NCI-H1048 (cell line): ENCODE results near the gene RASSF5.
A peak's percentile ranks its signal among the peaks of the same experiment; 100 is the strongest.

ENCODE experiments used
- DNase-seq: peaks from one replicate; lab custom pipeline; 2025; lab: John Stamatoyannopoulos, UW

The RASSF5 gene

DNA sequence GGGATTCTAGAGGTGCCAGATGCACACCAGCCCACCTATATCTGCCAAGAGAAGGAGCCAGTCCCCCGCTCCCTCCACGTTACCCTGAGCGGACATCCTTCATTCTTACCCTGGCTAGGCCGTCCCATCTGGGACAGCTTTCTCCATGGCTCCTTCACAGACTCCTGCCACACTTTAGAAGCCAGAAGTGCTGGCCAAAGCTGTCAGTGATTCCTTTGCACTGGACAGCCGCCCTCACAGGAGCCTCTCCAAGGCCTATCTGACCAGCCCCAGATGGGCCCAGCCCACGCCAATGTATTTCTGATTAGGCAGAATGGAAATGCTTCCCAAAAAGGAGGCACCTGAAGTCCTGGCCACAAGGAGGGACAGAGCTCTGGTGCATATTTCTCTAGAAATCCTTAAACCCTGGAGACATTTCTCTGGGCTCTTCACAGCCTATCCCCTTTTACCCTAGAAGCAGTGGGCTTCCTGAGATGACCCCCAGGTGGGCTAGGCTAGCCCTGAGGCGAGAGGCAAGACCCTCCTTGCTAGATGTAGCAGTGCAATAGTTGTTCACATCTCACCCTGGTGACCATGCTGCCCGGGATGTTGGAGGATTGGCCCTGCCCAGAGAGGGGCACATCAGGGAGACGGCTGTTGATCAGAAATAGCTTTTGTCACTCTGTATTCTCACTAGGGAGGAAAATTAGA lies 44.1 kb downstream of the RASSF5 start:
- DNase-seq, result no peak

DNA sequence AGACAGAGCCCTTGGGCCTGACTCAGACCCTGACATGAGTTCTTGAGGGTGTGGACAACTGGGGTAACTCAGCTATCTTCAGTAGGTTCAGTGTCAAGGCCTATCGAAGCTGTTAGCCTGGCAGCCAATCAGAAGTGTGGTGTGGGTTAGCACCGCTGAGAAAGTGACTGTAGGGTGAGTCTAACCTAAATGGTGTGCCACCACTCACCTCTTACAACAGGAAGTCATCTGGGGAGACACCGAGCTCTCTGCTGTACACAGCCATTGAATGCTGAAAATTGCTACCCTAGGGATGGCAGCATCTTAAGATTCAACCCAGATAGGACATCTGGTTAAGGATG lies 44.6 kb downstream of the RASSF5 start:
- DNase-seq, result no peak

DNA sequence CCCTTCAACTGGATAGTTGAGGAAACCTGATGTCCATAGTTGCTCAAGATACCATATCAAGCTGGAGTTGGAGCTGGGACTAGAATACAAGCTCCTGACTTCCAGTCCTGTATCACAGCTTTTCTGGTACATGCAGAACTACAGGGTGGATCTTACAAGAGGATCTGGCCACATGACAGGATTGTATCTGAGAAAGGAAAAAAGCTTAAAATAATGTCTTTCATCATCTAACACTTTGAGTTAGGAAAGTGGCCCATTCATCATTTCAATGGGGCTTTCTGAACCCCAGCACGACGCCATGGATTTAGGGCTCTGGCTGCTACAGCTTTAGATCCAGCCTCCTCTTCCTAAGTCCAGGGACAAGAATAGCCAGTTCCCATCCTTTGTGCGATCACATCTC lies 46.9 kb downstream of the RASSF5 start:
- DNase-seq, result no peak

DNA sequence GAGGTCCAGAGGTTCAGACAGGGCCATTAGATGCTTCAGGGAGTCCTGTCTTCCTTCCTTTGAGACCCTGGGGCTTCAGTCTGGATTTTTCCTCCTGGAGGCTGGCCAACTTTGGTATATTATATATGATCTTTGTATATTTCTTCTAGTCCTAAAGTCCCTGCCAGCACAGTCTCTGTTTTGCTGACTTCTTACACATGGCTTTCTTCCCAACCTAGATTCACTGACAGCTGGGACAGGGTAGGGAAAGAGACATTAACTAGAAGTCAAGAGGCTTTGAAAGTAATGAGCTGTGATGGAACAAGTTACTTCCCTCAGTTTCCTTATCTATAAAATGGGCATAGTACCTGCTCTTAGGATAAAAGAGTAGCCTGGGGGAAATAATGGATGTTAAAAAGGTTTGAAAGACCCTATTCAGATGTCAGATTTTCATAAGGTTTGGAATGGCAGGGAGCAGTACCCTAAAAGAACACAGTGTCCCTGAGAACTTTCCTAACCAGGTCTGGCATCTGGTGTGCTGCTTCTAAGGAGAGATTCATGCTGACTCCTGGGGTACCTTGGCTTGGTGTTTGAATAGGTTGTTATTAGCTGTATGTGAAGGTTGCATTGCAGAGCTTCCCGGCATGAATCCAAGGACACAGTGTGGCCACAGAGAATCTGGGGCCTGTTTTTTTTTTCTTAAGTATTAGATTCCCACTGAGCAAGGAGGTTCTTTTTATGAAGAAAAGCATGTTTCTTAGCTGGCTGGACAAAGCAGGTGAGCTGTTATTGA lies 47.6 kb downstream of the RASSF5 start:
- no peak for DNase-seq

DNA sequence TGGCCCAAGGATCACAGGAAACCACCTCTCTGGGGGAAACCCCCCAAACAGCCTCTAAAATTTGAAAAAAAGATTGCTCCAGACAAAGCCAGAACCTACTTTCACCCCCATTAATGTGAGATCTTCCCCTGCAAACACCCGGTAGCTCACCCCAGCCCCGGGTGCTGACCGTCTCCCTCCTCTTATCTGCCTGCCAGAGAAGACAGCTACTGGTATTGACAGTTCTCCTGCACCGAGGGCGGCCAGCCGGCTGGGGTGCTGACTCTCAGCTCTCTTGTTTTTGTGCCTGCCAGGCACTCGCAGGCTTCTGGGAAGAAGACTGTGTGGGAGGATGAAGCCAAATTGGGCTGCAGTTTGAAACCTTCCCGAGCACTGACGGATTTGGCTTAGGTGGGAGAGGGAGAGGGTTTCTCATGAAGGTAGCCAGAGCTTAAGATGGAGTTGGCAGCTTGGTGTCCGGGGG lies 48.2 kb downstream of the RASSF5 start:
- no peak for DNase-seq

DNA sequence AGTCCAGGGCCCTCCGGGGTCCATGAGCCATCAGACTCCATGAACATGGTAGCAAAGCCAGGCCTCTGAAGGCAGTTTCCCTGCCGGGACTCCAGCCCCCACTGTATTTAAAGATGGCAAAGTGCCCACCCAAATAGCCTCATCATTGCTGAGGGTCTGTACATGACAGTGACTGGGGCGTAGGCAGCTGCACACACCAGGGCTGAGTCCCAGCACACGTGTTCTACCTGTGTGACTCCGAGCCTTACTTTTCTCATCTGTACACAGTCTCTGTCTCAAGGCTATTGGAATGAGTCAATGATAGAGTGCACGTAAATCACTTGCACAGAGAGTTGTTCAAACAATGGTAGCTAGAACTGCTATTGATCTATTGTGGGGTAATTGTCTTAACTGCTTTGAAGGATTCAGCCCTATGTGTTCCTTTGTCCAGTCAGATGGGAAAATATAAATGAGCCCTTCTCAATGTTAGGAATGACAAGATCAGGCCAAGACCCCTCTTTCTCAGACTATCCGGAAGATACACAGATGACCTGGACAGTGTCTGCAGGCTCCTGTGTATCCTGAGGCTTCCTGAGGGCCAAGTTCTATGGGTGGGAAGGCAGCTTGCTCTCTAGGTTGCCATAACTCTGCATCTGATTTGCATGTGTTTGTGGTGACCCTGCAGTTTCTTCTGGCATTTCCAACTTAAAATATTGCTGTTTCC lies 48.9 kb downstream of the RASSF5 start:
- DNase-seq, result no peak

DNA sequence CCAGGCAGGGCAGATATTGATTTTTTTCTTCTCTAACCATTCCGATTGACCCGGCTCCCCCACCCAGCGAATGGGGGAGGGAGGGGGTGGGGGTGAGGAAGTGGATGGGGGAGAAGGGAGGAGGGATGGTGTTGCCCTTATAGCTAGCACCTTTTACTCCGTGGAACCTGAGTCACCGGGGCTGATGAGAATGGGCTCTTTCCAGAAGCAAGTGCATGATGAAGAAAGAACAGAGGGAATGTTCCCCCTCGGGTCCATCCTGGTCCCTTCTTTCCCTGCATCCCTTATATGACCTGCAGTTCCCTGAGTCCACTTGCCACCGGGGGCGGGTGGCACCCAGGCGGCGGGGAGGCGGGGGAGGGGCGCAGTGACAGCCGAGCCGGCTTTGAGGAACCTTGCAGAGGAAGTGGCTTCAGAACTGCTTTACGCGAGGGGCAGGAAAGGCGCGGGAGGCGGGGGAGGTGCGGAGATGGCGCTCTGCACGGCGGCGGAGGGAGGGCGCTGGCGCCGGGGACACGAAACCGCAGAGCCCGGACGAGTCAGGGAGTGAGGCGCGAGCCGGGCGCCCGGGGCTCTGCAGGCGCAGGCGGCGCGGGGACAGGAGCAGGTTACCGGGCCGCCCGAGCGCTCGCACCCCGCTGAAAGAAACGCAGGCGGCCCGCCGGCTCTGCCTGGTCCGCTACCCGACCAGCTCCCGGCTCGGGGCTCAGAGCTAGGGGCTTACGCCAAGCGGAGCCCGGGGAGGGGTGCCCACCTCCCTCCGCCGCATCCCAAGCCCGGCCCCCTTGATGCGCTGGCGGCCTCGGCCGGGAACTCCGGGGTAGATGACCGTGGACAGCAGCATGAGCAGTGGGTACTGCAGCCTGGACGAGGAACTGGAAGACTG lies 49.7 kb downstream of the RASSF5 start:
- peak; percentile 53 for DNase-seq

DNA sequence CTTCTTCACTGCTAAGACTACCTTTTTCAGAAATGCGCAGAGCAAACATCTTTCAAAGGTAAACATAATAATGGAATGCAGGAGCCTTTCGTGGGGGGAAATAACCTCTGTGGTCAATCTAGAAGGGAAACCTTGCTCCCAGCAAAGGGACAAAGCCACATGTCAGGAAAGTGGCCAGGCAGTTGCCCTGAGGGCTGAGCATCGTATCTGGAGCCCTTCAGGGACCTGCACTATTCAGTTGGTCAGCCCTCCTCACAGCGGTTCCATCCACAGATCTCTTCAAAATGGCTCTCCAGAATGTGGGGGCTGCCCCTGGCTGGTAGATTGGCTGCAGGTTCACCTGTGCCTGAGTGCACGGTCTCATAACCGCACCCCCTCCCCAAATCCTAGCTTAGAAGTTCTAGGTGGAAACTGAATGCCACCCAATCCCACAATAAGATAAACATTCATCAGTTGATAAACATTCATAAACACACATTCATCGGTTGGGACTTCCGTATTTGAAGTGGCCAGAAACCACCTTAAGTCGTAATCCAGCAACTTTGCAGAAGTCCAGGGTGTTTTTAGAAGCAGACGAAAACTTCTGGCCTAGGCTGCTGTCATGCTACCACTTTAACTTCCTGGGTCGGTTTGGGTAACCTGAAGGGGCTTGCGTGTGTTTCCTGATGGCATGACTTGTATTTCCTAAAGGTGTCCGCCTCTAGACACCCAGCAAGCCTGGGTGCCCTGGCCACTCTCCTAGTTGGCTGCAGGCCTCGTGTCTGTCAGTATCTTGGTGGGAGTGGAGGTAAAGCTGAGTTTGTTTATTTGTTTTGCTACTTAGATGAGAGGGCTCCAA lies 50.5 kb downstream of the RASSF5 start:
- no peak for DNase-seq

DNA sequence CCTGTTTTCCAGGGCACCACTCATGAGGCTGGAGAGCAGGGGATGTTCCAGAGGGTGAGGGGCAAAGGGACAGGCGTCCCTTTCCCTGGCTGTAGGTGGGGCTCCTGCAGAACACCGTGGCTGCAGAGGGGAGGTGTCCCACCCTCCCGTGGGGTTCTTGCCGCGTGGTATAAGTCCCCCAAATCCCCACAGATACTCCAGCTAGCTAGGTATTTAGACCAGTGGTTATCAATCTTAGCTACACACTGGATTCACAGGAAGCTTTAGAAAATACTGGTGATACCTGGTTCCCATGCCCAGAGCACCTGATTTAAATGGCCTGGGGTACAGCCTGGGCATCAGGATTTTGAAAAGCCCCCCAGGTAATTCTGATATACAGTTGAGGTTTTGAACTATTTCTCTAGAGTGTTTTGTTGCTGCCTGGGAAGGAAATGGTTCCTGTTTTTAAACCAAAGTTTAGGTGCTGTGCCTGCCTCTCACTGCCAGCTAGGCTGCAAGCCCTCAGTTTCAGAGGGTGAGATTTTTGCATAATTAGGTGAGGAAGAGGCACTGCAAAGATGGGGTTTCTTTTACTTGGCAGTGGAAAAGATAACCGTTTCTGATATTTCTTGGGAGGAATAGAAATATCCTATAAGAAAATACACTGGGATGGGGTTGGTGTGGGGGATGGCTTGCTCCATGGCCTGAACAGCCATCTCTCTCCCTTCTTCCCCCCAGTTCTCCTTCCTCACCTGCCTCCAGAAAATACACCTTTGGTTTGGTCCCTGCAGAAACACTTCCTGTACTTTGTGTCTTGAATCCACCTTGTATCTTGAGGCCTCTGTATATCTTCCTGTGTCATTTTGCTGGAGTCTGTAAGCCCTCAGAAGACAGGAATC lies 51.7 kb downstream of the RASSF5 start:
- no peak for DNase-seq

DNA sequence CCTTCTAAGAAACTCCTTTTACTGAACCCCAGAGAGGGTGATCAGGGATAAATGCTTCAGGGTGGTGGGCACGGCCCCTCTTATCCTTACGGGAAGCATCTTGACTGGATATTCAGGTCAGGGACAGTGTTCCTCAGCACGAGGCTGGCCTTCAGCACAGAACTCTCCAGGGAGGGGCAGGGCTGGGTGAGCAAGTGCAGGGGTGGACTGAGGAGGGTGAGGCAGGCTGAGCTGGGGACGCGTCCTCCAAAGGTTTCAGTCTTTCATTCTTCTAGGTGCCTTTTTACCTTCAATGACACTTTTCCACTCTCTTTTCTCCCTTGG lies 52.3 kb downstream of the RASSF5 start:
- no peak for DNase-seq

DNA sequence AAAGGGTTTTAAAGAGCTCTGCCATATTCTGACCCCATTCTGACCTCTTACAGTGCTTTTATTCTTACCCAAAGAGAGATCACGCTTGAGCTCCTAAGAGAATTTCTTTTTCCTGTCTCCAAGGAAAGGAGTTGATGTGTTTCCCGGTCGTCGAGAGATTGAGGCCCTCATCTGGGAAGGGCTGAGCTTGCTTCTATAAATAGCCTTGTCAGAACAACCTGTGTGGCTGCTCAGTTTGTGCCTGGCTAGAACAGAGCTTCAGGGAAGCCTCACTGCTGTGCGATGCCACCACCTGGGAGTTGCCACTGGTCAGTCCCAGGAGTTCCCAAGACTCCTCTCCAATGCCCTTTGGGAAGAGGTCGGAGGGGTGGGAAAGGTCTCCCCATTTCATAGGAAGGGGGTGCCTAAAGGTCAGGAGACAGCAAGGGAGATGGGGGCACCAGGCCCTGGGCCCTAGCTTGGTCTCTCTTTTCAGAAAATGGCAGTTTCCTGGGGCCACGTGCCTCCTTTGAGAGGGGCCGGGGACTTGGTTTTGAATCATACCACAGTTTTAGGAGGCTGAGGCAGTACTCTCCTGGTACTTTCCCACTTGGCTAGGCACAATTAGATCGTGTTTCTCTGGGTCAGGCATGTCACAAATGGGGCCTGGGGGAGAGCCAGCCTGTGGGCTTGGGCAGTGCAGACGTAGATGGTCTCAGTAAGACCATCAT lies 52.8 kb downstream of the RASSF5 start:
- DNase-seq, result no peak

DNA sequence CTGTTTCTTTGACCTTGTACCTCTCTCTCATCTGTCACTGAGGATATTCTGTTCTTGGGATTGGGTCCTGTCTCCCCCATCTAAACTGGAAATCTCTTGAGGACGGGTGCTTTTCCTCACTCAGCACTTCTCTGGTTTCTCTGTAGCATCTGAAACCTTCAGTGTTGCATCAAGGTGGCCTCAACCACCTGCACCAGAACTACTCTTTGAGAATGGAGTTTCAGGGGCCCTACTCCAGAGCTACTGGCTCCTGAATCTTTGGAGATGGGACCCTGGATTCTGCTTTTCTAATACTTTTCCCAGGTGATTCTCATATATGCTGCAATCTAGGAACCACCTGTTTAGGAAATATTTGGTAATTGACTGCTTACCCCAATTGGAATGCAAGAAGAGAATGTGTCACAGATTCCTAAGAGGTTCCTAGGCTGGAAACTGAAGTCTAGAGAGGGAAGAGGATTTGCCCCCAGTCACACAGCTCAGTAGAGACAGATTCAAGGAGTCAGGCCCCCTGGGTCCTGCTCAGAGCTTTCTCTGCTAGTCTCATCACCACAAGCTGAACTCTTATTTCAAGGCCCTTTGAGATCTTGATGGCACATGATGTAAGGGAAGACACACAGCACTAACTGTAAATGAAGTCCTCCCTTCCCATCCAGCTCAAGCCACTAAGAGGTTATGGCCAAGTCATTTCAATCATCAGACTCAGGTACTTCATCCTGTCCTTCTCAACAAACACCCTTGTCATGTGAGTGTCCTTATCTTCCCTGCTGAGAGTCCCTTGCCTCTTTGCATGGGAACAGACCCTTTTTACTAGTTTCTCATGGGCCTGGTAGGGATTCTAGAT lies 56.3 kb downstream of the RASSF5 start:
- DNase-seq, result no peak

DNA sequence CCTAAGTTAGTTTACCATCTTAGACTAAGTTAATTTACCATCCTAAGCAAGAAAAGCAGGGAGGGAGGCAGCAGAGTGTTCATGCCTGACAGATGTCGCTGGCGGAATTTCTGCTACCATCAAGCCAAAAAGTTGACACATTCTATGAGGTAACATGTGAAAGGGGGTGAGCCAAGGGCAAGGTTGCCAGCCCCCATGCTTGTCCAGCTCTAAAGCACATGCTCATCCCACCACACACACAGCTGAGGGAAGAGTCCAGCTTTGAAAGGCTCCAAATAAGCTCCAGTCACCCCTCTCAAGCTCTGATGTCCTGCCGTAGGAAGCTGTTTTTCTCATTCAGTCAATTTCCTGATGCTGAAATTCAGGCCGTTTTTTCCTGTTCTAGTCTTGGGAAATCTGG lies 58.7 kb downstream of the RASSF5 start:
- no peak for DNase-seq

DNA sequence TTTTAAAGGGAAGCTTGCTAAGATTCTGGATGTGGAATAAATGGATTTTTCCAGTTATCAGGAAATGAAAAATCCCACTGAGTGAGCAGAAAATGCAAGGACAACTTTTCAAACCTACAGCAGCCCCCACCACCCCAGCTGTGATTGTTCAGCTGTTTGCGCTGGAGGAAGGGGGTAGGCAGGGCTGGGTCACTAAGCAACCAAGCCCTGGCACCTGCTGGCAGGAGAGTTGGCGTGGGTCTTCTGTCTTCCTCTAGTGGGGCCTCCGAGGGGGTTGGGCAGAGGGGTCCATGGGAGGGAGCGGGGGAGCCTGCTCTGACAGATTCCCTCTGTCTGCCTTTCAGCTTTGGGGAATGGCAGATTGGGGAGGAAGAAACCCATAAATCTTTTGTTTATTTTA lies 59.7 kb downstream of the RASSF5 start:
- DNase-seq, result no peak

DNA sequence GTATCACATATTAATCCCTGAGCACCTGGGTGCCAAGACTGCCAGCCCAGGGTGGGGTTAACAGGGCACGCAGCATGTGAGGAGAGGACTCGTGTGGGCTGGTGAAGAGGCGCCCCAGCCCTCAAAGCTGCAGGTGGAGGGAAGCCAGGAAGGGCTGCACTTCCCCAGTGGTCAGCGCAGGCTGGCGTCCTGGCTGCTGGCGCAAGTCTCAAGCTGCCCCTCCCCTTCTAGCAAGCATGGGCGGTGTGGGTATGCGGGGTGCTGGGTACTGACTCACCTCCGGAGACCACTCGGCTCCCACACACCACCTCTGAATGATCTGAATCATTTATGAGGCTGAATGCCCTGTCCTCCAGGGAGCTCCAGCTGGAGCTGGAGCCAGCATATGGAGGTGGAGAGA lies 60.9 kb downstream of the RASSF5 start:
- no peak for DNase-seq

DNA sequence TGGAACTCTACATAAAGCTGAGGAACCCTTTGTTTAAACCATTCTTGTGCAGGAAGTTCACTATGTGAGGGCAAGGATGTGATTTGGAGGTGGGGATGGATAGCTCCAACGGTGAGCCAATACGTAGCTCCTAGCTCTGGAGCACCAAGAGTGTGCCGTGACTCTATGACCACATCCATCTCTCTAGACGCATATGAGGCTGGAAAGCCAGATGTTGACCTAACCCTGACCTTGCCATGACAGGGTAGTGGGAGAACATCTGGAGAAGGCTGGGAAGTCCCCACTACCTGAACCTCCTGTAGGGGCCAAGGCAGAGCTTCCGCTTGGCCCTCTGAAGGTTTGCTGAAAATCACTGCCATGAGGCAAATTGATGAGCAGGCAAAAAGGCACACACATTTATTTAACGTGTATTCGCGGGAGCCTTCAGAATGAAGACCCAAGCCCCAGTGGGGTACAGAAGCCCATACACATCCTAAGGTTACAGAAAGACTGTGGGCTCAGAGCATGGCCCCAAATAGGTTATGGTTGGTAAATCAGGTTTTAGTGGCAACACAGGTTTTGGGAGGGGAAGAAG lies 61.5 kb downstream of the RASSF5 start:
- DNase-seq, result no peak

DNA sequence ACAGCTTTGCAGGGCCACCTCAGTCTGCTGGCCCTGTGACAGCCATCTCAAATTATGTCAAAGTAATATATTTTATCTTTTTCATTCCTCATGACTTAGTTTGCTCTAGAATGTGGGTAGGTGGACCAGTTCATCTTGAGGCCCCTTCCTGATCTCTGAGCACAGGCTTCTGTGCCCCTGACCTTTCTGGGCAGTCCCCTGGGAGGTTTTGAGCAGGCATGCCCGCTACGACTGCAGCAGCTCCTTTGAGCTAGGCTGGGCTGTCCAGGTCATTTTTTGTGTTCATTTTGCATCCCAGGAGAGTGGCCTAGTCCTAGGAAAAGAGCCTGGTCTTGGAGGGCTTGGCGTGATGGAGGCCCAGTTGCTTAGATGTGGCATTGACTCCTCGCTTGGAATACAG lies 62.2 kb downstream of the RASSF5 start:
- no peak for DNase-seq

DNA sequence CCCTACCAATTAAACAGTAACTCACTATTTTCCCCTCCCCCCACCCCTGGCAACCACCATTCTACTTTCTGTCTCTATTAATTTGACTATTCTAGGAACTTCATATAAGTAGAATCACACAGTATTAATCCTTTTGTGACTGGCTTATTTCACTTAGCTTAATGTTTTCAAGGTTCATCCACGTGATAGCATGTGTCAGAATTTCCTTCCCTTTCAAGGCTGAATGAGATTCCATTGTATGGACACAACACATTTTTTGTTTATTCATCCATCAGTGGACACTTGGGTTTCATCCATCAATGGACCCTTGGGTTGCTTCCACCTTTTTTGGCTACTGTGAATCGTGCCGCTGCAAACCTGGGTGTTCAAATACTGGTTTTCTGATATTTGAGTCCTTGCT lies 63.2 kb downstream of the RASSF5 start:
- no peak for DNase-seq
